ENCODE measurements around the gene HIVEP2. TPM values are rescaled to one million over a fixed set of nuclear protein-coding genes. Genes with fewer than 3 reads are reported as not detected.

HIVEP2 gene
- total and polyA plus RNA-seq, 9 donors = 8.4 to 58.9 (median 32.1) TPM

DNA sequence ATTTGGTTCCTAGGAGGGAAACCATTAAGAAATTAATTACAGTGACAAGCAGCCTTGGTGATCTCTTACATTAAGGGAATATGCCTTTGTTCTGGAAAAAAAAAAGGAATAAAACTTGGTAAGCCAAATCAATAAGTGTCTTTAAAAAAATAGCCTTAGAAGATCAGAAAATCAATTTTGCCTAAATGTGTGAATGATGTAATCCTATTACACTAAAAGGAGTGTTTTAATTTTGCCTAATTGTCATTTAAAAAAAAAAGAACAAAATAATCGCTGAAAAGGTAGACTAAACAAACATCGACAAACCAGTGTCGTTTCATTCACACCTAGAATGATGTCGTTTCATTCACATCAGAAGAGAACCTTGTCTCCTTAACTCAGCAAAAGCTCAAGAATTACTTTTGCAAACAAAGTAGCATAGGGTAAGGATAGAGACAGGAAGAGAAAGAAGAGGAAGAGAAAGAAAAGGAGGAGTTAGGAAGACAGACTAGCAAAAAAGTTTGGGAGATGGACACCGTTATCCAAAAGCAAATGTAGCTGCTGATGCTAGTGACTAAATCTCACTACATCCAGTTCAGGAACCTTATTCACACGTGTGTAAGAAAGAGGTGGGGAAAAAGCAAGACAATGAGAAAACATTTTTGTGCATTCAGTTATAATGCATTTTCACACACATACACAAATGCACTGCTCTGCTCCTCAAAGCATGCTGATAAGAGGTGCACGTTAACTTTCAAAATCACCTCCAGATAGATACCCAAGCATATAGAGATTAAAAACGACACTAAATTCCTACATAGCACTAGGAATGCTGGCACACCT is 60.6 kb downstream of the HIVEP2 start:
- no peak for TF ChIP-seq POLR2A (IDR thresholded peaks at IDR 0.05)
- TF ChIP-seq EP300 (IDR thresholded peaks at IDR 0.05) = no peak
- TF ChIP-seq, protein P1, sequence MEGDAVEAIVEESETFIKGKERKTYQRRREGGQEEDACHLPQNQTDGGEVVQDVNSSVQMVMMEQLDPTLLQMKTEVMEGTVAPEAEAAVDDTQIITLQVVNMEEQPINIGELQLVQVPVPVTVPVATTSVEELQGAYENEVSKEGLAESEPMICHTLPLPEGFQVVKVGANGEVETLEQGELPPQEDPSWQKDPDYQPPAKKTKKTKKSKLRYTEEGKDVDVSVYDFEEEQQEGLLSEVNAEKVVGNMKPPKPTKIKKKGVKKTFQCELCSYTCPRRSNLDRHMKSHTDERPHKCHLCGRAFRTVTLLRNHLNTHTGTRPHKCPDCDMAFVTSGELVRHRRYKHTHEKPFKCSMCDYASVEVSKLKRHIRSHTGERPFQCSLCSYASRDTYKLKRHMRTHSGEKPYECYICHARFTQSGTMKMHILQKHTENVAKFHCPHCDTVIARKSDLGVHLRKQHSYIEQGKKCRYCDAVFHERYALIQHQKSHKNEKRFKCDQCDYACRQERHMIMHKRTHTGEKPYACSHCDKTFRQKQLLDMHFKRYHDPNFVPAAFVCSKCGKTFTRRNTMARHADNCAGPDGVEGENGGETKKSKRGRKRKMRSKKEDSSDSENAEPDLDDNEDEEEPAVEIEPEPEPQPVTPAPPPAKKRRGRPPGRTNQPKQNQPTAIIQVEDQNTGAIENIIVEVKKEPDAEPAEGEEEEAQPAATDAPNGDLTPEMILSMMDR (IDR thresholded peaks at IDR 0.05) = no peak
- peak overlapping the region in 1 of 2 donors; percentile 58 for H3K27ac ChIP-seq
- WGBS, 3 donors = 13 to 32% (median 23%) methylated on average over 8 of the region's 8 CpGs
- H3K4me3 ChIP-seq = peak overlapping the region; percentile 29
- H3K9me3 ChIP-seq = no peaks in the 10 kb centered on the region
- peaks cover 2% of the 10 kb centered on the region for H3K4me1 ChIP-seq (ENCODE audit: insufficient read depth)
- intact Hi-C loops (cut with DNase I) = loop anchor here (5.0 to 10.0 kb wide), 3 partner anchors 58 to 63 kb away; partner anchors contain the start of gene HIVEP2 (in 3 of the 4)
- no peak for DNase-seq
- no peaks in the 10 kb centered on the region for H3K36me3 ChIP-seq
- H3K27me3 ChIP-seq = no peaks in the 10 kb centered on the region

GRCh38 chr6:142883011-142883410 is 62.0 kb downstream of the HIVEP2 start:
- no peaks in the 10 kb centered on the region for H3K36me3 ChIP-seq
- peaks cover 2% of the 10 kb centered on the region for H3K4me1 ChIP-seq (ENCODE audit: insufficient read depth)
- no peaks in the 10 kb centered on the region for H3K27me3 ChIP-seq
- no peak for TF ChIP-seq POLR2A (IDR thresholded peaks at IDR 0.05)
- TF ChIP-seq, protein P1 (IDR thresholded peaks at IDR 0.05) = no peak
- TF ChIP-seq EP300 (IDR thresholded peaks at IDR 0.05) = no peak
- no peak for DNase-seq
- no peak overlapping the region for H3K4me3 ChIP-seq
- H3K27ac ChIP-seq = no peak overlapping the region
- no peaks in the 10 kb centered on the region for H3K9me3 ChIP-seq
- intact Hi-C loops (cut with DNase I) = loop anchor here in 2 of 4 donors (10.0 kb wide), 1 partner anchor 62 kb away; the partner anchor contains the start of gene HIVEP2 (in 2 of the 2)
- WGBS, 3 donors = 37 to 48% (median 47%) methylated on average over 3 of the region's 3 CpGs

GRCh38 chr6:142881761-142882160 is 63.2 kb downstream of the HIVEP2 start:
- H3K9me3 ChIP-seq = no peaks in the 10 kb centered on the region
- H3K4me3 ChIP-seq = no peak overlapping the region
- intact Hi-C loops (cut with DNase I) = loop anchor here in 2 of 4 donors (10.0 kb wide), 1 partner anchor 63 kb away; the partner anchor contains the start of gene HIVEP2 (in 2 of the 2)
- TF ChIP-seq, protein P1 (IDR thresholded peaks at IDR 0.05) = no peak
- TF ChIP-seq EP300 (IDR thresholded peaks at IDR 0.05) = no peak
- no peak for TF ChIP-seq POLR2A (IDR thresholded peaks at IDR 0.05)
- H3K36me3 ChIP-seq = no peaks in the 10 kb centered on the region
- WGBS, 3 donors = 91 to 96% (median 95%) methylated on average over 3 of the region's 3 CpGs
- DNase-seq = no peak
- H3K4me1 ChIP-seq (ENCODE audit: insufficient read depth) = peaks cover 2% of the 10 kb centered on the region
- no peaks in the 10 kb centered on the region for H3K27me3 ChIP-seq
- H3K27ac ChIP-seq = no peak overlapping the region

DNA sequence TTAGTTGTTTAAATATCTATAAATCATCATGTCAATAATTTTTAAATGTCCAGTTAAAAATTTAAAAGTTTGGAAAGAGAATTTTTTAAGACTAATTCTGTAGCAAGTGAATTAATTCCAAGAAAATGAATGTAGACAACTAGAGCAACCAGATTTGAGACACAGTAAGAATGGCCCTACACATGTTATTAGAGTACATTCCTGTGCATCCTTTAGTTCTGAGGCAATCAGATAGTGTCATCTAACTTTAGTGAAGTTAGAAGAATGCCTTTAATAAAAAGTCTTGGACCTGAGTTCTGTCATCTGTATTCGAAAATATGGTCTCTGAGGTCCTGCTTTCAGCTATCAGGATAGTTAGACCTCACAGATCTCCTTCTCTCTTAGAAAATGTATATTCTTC is 63.7 kb downstream of the HIVEP2 start:
- H3K27me3 ChIP-seq = no peaks in the 10 kb centered on the region
- peaks cover 2% of the 10 kb centered on the region for H3K4me1 ChIP-seq (ENCODE audit: insufficient read depth)
- intact Hi-C loops (cut with DNase I) = loop anchor here in 2 of 4 donors (10.0 kb wide), 1 partner anchor 64 kb away; the partner anchor contains the start of gene HIVEP2 (in 2 of the 2)

More for the DNA sequence above, 63.7 kb downstream of the HIVEP2 start:
- DNase-seq = no peak
- Histone ChIP-seq H3K27ac (no peak overlapping the region), H3K36me3 (no peaks in the 10 kb centered on the region), H3K9me3 (no peaks in the 10 kb centered on the region), H3K4me3 (no peak overlapping the region)
- WGBS, 3 donors = 93 to 96% (median 95%) methylated on average over 1 of the region's 1 CpG
- TF ChIP-seq EP300 (IDR thresholded peaks at IDR 0.05) = no peak
- TF ChIP-seq, protein P1 (IDR thresholded peaks at IDR 0.05) = no peak
- TF ChIP-seq POLR2A (IDR thresholded peaks at IDR 0.05) = no peak
